ENCODE results near the gene ARHGEF7.
"Not testable (repeated sequence)": the region's sequence is repeated elsewhere in the genome, so short reads cannot be mapped to it uniquely, and the experiment has no call there.

The ARHGEF7 gene

GRCh38 chr13:111251646-111252445, 136.7 kb downstream of the ARHGEF7 start:
- no peak for TF ChIP-seq CTCF (IDR thresholded peaks at IDR 0.05; ENCODE audit: low read depth, low read length)
- peak; percentile 16 to 45 for DNase-seq (ENCODE audit: low read depth in 2 of 2)
- H3K4me3 ChIP-seq (replicated peaks in 1 of 2; ENCODE audit: low read depth in 2 of 2, low read length in 2 of 2) = no peak overlapping the region

GRCh38 chr13:111252446-111253364, 137.6 kb downstream of the ARHGEF7 start:
- TF ChIP-seq CTCF (IDR thresholded peaks at IDR 0.05; ENCODE audit: low read depth, low read length) = no peak
- H3K4me3 ChIP-seq (replicated peaks in 1 of 2; ENCODE audit: low read depth in 2 of 2, low read length in 2 of 2) = no peak overlapping the region
- no peak for DNase-seq (ENCODE audit: low read depth in 2 of 2)

- peak; percentile 15 to 57 for DNase-seq (ENCODE audit: low read depth in 2 of 2)
- no peak overlapping the region for H3K4me3 ChIP-seq (replicated peaks in 1 of 2; ENCODE audit: low read depth in 2 of 2, low read length in 2 of 2)
- no peak for TF ChIP-seq CTCF (IDR thresholded peaks at IDR 0.05; ENCODE audit: low read depth, low read length)
Measured at GRCh38 chr13:111253365-111253872, 138.3 kb downstream of the ARHGEF7 start.

GRCh38 chr13:111255228-111255790, 140.2 kb downstream of the ARHGEF7 start:
- DNase-seq (ENCODE audit: low read depth in 2 of 2) = no peak
- TF ChIP-seq CTCF (IDR thresholded peaks at IDR 0.05; ENCODE audit: low read depth, low read length) = no peak
- no peak overlapping the region for H3K4me3 ChIP-seq (replicated peaks in 1 of 2; ENCODE audit: low read depth in 2 of 2, low read length in 2 of 2)

GRCh38 chr13:111256458-111256857, 141.3 kb downstream of the ARHGEF7 start:
- H3K4me3 ChIP-seq (replicated peaks in 1 of 2; ENCODE audit: low read depth in 2 of 2, low read length in 2 of 2) = no peak overlapping the region
- DNase-seq (ENCODE audit: low read depth in 2 of 2) = no peak
- no peak for TF ChIP-seq CTCF (IDR thresholded peaks at IDR 0.05; ENCODE audit: low read depth, low read length)

- TF ChIP-seq CTCF (IDR thresholded peaks at IDR 0.05; ENCODE audit: low read depth, low read length) = no peak
- no peak for DNase-seq (ENCODE audit: low read depth in 2 of 2)
- H3K4me3 ChIP-seq (replicated peaks in 1 of 2; ENCODE audit: low read depth in 2 of 2, low read length in 2 of 2) = no peak overlapping the region
Measured at GRCh38 chr13:111256946-111257345, 141.8 kb downstream of the ARHGEF7 start.

- not testable (repeated sequence) for H3K4me3 ChIP-seq (replicated peaks in 1 of 2; ENCODE audit: low read depth in 2 of 2, low read length in 2 of 2); DNase-seq (ENCODE audit: low read depth in 2 of 2)
Measured at GRCh38 chr13:111257899-111258298, 142.8 kb downstream of the ARHGEF7 start.
